ENCODE data around the gene SNAI3. TPM values are rescaled to one million over a fixed set of nuclear protein-coding genes. Genes with fewer than 3 reads are reported as not detected.

Gene SNAI3
- total and polyA plus RNA-seq, 2 donors, result 1.5 to 2.9 TPM

DNA sequence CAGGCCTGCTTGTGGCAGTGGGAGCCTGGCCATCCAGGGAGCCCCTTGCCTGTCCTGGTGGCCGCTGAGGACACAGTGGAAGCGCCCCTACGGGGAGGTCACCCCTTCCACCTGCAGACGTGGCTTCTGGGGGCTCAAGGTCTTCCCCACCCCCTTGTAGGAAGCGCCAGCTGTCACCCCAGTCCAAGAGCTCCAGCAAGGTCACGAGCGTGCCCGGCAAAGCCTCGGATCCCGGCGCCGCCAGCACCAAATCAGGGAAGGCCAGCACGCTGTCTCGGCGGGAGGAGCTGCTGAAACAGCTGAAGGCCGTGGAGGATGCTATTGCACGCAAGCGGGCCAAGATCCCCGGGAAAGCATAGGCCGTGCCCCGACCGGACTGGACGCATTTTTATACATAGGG lies 55.4 kb downstream of the SNAI3 start:
- Histone ChIP-seq H3K27me3 (ENCODE audit: control insufficient read depth in 2 of 2, insufficient read depth in 1 of 2, low read length in 1 of 2) (peaks cover 9 to 29% of the 10 kb centered on the region in 2 donors), H3K9me3 (ENCODE audit: control insufficient read depth in 2 of 2, insufficient read depth in 1 of 2, low read length in 1 of 2) (no peaks in the 10 kb centered on the region), H3K4me3 (ENCODE audit: low read length in 2 of 2) (no peak overlapping the region), H3K4me1 (ENCODE audit: control insufficient read depth in 2 of 2, insufficient read depth in 2 of 2, low read length in 2 of 2) (peaks cover 5 to 21% of the 10 kb centered on the region in 2 donors), H3K27ac (ENCODE audit: low read depth in 1 of 2, low read length in 1 of 2) (no peak overlapping the region), H3K36me3 (ENCODE audit: control insufficient read depth in 2 of 2, insufficient read depth in 2 of 2, low read length in 1 of 2) (peaks cover 64 to 69% of the 10 kb centered on the region in 2 donors)
- no peak for DNase-seq (ENCODE audit: low read depth in 6 of 9, low spot score in 9 of 9)
- WGBS, result 98% methylated on average over 23 of the region's 23 CpGs

DNA sequence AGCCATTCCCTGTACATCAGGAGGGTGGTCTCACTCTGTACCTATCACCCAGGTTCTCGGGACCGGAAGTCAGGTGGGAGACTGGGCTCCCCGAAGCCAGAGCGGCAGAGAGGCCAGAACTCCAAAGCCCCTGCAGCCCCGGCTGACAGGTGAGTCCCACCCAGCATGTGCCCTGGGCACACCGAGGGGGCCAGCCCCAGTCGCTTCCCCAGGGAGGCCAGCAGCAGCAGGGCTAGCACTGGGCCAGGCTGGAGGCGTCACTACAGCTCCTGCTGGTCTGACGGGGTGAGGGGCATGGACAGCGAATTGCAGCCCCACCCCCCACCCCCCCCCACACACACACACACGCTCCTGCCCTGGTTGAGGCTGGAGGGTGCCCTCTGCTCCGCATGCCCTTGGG lies 55.9 kb downstream of the SNAI3 start:
- Histone ChIP-seq H3K27me3 (ENCODE audit: control insufficient read depth in 2 of 2, insufficient read depth in 1 of 2, low read length in 1 of 2) (peaks cover 5 to 24% of the 10 kb centered on the region in 2 donors), H3K27ac (ENCODE audit: low read depth in 1 of 2, low read length in 1 of 2) (no peak overlapping the region), H3K4me3 (ENCODE audit: low read length in 2 of 2) (no peak overlapping the region), H3K36me3 (ENCODE audit: control insufficient read depth in 2 of 2, insufficient read depth in 2 of 2, low read length in 1 of 2) (peaks cover 67 to 73% of the 10 kb centered on the region in 2 donors), H3K9me3 (ENCODE audit: control insufficient read depth in 2 of 2, insufficient read depth in 1 of 2, low read length in 1 of 2) (no peaks in the 10 kb centered on the region), H3K4me1 (ENCODE audit: control insufficient read depth in 2 of 2, insufficient read depth in 2 of 2, low read length in 2 of 2) (peaks cover 5 to 21% of the 10 kb centered on the region in 2 donors)
- DNase-seq (ENCODE audit: low read depth in 6 of 9, low spot score in 9 of 9), result no peak
- WGBS, result 96% methylated on average over 12 of the region's 12 CpGs

GRCh38 chr16:88629835-88630234 lies 56.5 kb downstream of the SNAI3 start:
- DNase-seq (ENCODE audit: low read depth in 6 of 9, low spot score in 9 of 9), result no peak
- H3K27me3 ChIP-seq (ENCODE audit: control insufficient read depth in 2 of 2, insufficient read depth in 1 of 2, low read length in 1 of 2), result peaks cover 0 to 18% of the 10 kb centered on the region in 2 donors
- H3K36me3 ChIP-seq (ENCODE audit: control insufficient read depth in 2 of 2, insufficient read depth in 2 of 2, low read length in 1 of 2), result peaks cover 73 to 79% of the 10 kb centered on the region in 2 donors
- H3K27ac ChIP-seq (ENCODE audit: low read depth in 1 of 2, low read length in 1 of 2), result no peak overlapping the region
- 87% methylated on average over 9 of the region's 9 CpGs for whole genome bisulfite sequencing
- peaks cover 5 to 18% of the 10 kb centered on the region in 2 donors for H3K4me1 ChIP-seq (ENCODE audit: control insufficient read depth in 2 of 2, insufficient read depth in 2 of 2, low read length in 2 of 2)
- peaks cover 0 to 1% of the 10 kb centered on the region in 2 donors for H3K9me3 ChIP-seq (ENCODE audit: control insufficient read depth in 2 of 2, insufficient read depth in 1 of 2, low read length in 1 of 2)
- no peak overlapping the region for H3K4me3 ChIP-seq (ENCODE audit: low read length in 2 of 2)

GRCh38 chr16:88628512-88628974 lies 57.8 kb downstream of the SNAI3 start:
- peaks cover 0 to 5% of the 10 kb centered on the region in 2 donors for H3K4me1 ChIP-seq (ENCODE audit: control insufficient read depth in 2 of 2, insufficient read depth in 2 of 2, low read length in 2 of 2)
- WGBS, result 89% methylated on average over 12 of the region's 12 CpGs
- H3K36me3 ChIP-seq (ENCODE audit: control insufficient read depth in 2 of 2, insufficient read depth in 2 of 2, low read length in 1 of 2), result peaks cover 86 to 90% of the 10 kb centered on the region in 2 donors
- peaks cover 0 to 5% of the 10 kb centered on the region in 2 donors for H3K27me3 ChIP-seq (ENCODE audit: control insufficient read depth in 2 of 2, insufficient read depth in 1 of 2, low read length in 1 of 2)
- no peak overlapping the region for H3K4me3 ChIP-seq (ENCODE audit: low read length in 2 of 2)
- H3K9me3 ChIP-seq (ENCODE audit: control insufficient read depth in 2 of 2, insufficient read depth in 1 of 2, low read length in 1 of 2), result peaks cover 0 to 1% of the 10 kb centered on the region in 2 donors
- no peak overlapping the region for H3K27ac ChIP-seq (ENCODE audit: low read depth in 1 of 2, low read length in 1 of 2)
- no peak for DNase-seq (ENCODE audit: low read depth in 6 of 9, low spot score in 9 of 9)

Other genes starting within 250 kb of the SNAI3 start
- 1.6 TPM for gene ZFPM1, start 233.2 kb downstream of the SNAI3 start, total RNA-seq
- gene ZFPM1, start 233.2 kb downstream of the SNAI3 start, polyA plus RNA-seq, result 4.2 TPM
- gene ZC3H18, start 116.1 kb downstream of the SNAI3 start, total RNA-seq, result 11.2 TPM
- 28.9 TPM for gene ZC3H18, start 116.1 kb downstream of the SNAI3 start, polyA plus RNA-seq
- gene IL17C, start 47.9 kb downstream of the SNAI3 start, total RNA-seq, result 0.05 TPM
- gene IL17C, start 47.9 kb downstream of the SNAI3 start, polyA plus RNA-seq, result 0.09 TPM
- gene CYBA, start 35.5 kb downstream of the SNAI3 start, total RNA-seq, result 200 TPM
- 208 TPM for gene CYBA, start 35.5 kb downstream of the SNAI3 start, polyA plus RNA-seq
- 22.1 TPM for gene MVD, start 23.4 kb downstream of the SNAI3 start, total RNA-seq
- 30.2 TPM for gene MVD, start 23.4 kb downstream of the SNAI3 start, polyA plus RNA-seq
- 32.6 TPM for gene RNF166, start 19.9 kb upstream of the SNAI3 start, total RNA-seq
- 144 TPM for gene RNF166, start 19.9 kb upstream of the SNAI3 start, polyA plus RNA-seq
- gene CTU2, start 20.0 kb upstream of the SNAI3 start, total RNA-seq, result 14.7 TPM
- gene CTU2, start 20.0 kb upstream of the SNAI3 start, polyA plus RNA-seq, result 18.6 TPM
- 25.2 TPM for gene PIEZO1, start 98.7 kb upstream of the SNAI3 start, total RNA-seq
- 115 TPM for gene PIEZO1, start 98.7 kb upstream of the SNAI3 start, polyA plus RNA-seq
- 11.7 TPM for gene CDT1, start 117.3 kb upstream of the SNAI3 start, total RNA-seq
- gene CDT1, start 117.3 kb upstream of the SNAI3 start, polyA plus RNA-seq, result 1.4 TPM
- 198 TPM for gene APRT, start 125.4 kb upstream of the SNAI3 start, total RNA-seq
- 122 TPM for gene APRT, start 125.4 kb upstream of the SNAI3 start, polyA plus RNA-seq
- gene GALNS, start 170.4 kb upstream of the SNAI3 start, total RNA-seq, result 4.8 TPM
- 23.9 TPM for gene GALNS, start 170.4 kb upstream of the SNAI3 start, polyA plus RNA-seq
- gene TRAPPC2L, start 170.6 kb upstream of the SNAI3 start, total RNA-seq, result 54.1 TPM
- 49.1 TPM for gene TRAPPC2L, start 170.6 kb upstream of the SNAI3 start, polyA plus RNA-seq
- gene PABPN1L, start 180.2 kb upstream of the SNAI3 start, total RNA-seq, result 0.09 TPM
- 0.34 TPM for gene PABPN1L, start 180.2 kb upstream of the SNAI3 start, polyA plus RNA-seq

Measured in thymus (tissue), 11 donors.